T-helper 9 cell (primary cell): ENCODE results near the gene MLPH.

Experiments used
- DNase-seq: peaks from one replicate; pipeline ENCODE4 v3.0.0-alpha.2; 2020

Gene MLPH

GRCh38 chr2:237570776-237571335, 83.8 kb downstream of the MLPH start:
- DNase-seq, result no peak

- DNase-seq, result no peak
These were observed 84.5 kb downstream of the MLPH start for GRCh38 chr2:237571551-237571950.

GRCh38 chr2:237572021-237572741, 85.1 kb downstream of the MLPH start:
- DNase-seq, result peak; percentile 91

GRCh38 chr2:237572742-237573101, 85.7 kb downstream of the MLPH start:
- DNase-seq, result no peak

GRCh38 chr2:237573721-237574415, 86.8 kb downstream of the MLPH start:
- no peak for DNase-seq

- DNase-seq, result no peak
These were observed 87.4 kb downstream of the MLPH start for GRCh38 chr2:237574467-237574866.

- no peak for DNase-seq
These were observed 88.1 kb downstream of the MLPH start for GRCh38 chr2:237574894-237575868.

- no peak for DNase-seq
These were observed 89.1 kb downstream of the MLPH start for GRCh38 chr2:237575869-237576862.

GRCh38 chr2:237576974-237577373, 89.9 kb downstream of the MLPH start:
- DNase-seq, result no peak

- DNase-seq, result no peak
These were observed 90.4 kb downstream of the MLPH start for GRCh38 chr2:237577458-237577857.

- DNase-seq, result no peak
These were observed 91.2 kb downstream of the MLPH start for GRCh38 chr2:237577956-237578870.

GRCh38 chr2:237581326-237581725, 94.3 kb downstream of the MLPH start:
- DNase-seq, result no peak

- DNase-seq, result no peak
These were observed 95.0 kb downstream of the MLPH start for GRCh38 chr2:237581751-237582746.

GRCh38 chr2:237583385-237584295, 96.6 kb downstream of the MLPH start:
- DNase-seq, result no peak

- no peak for DNase-seq
These were observed 98.7 kb downstream of the MLPH start for GRCh38 chr2:237585590-237586221.

GRCh38 chr2:237588044-237588696, 101.1 kb downstream of the MLPH start:
- no peak for DNase-seq
